HG03342 (cell line): ENCODE measurements around the gene GCKR.
"Not testable (repeated sequence)": the region's sequence is repeated elsewhere in the genome, so short reads cannot be mapped to it uniquely, and the experiment has no call there.

Experiments used
- ATAC-seq: cut with Tn5 transposase; IDR thresholded peaks from one replicate; pipeline ENCODE4 v1.9.1; 2021; ENCODE audit warnings: mild to moderate bottlenecking, moderate library complexity; ENCODE audit not compliant: unreplicated experiment

Gene GCKR

DNA sequence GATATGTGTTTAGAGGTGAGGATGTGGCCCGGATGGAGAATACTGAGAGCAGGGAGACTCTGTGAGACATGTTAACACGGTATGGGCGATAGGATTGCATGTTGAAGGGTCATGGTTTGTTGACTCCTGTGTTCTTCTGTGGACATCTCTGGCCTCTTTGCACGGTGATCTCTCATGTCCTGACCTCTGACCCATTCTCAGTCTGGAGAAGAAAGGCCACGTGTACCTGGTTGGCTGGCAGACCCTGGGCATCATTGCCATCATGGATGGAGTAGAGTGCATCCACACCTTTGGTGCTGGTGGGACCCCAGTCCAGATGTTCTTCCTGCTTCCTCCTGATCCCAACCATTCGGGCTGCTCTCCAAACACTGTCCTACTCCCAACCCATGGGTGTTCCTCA, 9.9 kb downstream of the GCKR start:
- no peak for ATAC-seq

DNA sequence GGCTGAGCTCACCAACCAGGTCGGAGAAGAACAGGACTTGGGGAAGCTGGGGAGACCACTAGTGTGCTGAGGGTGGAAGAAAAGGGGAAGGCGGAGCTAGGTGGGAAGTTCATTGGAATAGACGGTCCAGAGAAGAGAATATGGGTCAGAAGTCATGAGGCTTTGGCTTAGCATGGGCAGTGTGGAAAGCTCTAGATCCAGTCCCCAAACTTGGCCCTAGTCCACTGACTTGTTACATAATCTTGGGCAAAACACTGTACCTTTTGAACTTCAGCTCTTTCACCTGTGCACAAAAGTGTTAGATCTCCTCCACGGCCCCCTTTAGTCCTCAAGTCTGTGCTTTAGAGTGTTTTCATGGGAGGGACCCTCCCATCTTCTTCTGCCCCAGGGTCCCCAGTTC, 10.7 kb downstream of the GCKR start:
- ATAC-seq = no peak

DNA sequence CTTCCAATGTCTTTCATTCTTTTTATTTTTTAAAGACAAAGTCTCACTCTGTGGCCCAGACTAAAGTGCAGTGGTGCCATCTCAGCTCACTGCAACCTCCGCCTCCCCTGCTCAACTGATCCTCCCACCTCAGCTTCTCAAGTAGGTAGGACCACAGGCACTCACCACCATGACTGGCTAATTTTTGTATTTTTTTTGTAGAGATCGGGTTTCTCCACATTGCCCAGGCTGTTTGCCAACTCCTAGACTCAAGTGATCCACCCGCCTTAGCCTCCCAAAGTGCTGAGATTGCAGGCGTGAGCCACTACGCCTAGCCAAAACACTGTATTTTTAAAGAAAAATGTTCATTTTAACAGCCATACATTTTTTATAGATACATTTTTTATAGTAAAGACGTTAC, 12.7 kb downstream of the GCKR start:
- ATAC-seq = no peak

DNA sequence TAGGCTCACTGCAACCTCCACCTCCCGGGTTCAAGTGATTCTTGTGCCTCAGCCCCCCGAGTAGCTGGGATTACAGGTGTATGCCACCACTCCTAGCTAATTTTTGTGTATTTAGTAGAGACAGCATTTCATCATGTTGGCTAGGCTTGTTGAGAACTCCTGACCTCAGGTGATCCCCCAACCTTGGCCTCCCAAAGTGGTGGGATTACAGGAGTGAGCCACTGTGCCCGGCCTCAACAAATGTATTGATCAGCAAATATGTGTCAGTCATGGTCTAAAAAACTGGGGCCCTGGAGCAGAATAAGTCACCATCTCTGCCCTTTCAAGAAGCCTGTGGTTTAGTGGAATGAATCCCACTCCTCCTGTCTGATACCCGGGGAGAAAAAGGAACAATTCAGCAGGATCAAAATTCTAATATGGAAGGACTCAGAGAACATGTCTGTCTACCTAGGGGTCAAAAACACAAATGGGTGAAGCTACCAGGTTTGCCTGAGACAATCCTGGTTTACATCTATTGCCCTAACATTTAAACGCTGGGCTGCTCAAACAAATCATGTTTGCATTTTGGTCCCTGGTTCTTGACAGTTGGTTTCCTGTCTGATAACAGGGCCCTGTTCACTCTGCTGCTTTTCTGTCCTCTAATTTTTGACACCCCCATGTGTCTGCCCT, 21.6 kb downstream of the GCKR start:
- no peak for ATAC-seq

DNA sequence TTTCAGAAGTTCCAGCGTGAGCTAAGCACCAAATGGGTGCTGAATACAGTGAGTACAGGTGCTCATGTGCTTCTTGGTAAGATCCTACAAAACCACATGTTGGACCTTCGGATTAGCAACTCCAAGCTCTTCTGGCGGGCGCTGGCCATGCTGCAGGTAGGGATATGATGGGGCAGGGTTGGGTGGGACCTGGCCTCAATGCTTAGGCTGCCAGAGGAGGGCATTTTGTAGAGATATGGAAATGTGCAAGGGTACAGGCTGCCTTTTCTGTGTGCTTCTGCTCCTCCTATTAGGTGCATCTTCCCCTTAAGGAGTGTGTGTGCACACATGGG, 22.1 kb downstream of the GCKR start:
- no peak for ATAC-seq

DNA sequence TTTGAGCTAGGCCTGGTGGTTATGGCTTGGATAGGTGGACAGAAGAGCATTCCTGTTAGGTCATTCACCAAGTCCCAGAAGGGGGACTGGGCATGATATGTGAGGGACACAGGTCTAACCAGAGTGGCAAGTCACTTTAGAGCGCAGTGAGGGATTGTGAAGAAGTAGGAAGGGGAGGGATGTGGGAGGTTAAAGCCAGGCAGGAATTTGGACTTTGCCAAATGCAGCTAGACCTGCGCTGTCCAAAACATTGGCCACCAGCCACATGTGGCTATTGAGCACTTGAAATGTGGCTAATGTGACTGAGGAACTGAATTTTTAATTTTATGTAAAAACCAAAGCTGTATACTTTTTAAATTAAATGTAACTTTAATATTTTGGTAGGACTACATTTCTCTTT, 23.7 kb downstream of the GCKR start:
- no peak for ATAC-seq

DNA sequence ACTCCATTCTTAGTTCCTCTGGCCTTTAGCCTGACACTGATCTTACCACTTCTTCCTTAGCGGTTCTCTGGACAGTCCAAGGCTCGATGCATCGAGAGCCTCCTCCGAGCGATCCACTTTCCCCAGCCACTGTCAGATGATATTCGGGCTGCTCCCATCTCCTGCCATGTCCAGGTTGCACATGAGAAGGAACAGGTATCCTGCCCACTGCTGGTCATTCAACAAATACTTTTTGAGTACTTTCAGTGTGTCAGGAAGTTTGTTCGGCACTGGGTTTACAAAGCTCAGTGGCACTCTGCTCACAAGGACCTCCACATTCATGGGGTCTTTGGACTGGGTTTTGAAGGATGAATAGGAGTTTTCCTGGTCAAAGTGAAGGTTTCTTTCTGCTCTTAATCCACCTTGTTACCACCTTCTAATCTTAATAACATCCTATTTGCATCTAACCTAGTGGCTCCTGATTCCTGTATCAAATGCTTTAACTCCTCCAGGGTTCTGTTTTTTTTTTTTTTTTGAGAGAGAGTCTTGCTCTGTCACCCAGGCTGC, 25.8 kb downstream of the GCKR start:
- ATAC-seq = no peak

DNA sequence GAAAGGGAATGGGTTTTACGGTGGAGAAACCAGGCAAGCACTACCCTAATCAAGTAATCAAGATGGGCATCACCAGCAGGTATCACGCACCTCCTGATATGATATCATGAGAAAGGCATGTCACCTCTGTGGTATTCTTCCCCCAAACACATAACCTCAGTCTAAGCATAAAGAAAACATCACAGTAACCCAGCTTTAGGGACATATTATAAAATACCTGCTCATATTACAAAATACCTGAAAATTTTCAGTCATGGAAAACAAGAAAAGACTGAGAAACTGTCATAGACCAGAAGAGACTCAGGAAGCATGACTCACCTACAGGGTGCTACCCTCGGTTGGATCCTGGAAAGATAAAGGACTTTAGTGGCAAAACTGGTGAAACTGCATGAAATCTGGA, 30.5 kb downstream of the GCKR start:
- no peak for ATAC-seq

DNA sequence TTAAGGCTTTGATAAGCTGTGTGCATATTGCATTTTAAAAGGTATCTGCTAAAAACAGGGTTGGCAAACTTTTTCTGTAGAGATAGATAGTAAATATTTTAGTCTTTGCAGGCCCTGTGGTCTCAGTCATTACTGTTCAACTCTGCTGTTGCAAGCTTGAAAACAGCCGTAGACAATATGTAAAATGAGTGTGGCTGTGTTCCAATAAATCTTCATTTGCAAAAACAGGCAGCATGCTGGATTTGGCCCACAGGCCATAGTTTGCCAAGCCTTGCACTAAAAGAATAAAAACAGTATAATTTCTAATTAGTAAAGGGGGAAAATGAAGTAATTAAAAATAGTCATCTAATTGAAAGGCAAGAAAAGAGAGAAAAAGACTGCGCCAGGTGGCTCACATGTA, 35.3 kb downstream of the GCKR start:
- no peak for ATAC-seq

DNA sequence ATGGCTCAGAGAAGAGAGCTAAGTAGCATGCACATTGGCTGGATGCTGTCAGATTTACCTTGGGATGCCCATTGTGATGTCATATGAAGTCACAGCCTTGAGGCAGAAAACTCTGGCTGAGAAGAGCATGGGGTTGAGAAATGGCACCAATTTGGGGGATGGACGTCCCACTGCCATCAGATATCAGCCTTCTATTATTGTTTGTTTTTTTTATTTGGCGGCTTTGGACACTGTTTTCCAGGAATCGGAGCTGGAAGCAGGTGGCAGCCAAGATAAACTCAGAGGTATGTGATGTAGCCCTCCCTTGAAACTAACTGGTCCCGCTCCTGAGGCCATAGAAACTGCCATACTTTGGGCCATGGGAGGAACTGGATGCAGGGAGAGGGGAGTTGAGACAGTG, 40.6 kb downstream of the GCKR start:
- ATAC-seq = no peak

DNA sequence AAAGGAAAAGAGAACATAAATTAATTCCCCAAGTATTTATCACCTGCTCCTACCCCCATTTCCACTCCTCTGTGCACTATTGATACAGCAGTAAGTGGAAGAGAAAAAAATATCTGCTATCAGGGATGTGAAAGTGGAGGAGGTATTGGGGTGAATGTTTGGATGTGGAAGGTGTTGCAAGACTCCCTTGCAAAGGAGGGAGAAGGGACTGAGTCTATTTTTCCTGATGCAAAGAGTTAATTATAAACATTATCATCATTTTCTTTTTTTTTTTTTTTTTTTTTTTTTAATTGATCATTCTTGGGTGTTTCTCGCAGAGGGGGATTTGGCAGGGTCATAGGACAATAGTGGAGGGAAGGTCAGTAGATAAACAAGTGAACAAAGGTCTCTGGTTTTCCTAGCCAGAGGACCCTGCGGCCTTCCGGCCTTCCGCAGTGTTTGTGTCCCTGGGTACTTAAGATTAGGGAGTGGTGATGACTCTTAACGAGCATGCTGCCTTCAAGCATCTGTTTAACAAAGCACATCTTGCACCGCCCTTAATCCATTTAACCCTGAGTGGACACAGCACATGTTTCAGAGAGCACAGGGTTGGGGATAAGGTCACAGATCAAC, 42.3 kb downstream of the GCKR start:
- not testable (repeated sequence) for ATAC-seq

DNA sequence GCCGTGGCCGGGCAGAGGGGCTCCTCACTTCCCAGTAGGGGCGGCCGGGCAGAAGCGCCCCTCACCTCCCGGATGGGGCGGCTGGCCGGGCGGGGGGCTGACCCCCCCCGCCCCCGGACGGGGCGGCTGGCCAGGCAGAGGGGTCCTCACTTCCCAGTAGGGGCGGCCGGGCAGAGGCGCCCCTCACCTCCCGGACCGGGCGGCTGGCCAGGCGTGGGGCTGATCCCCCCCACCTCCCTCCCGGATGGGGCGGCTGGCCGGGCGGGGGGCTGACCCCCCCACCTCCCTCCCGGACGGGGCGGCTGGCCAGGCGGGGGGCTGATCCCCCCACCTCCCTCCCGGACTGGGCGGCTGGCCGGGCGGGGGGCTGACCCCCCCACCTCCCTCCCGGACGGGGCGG, 43.0 kb downstream of the GCKR start:
- ATAC-seq = not testable (repeated sequence)

DNA sequence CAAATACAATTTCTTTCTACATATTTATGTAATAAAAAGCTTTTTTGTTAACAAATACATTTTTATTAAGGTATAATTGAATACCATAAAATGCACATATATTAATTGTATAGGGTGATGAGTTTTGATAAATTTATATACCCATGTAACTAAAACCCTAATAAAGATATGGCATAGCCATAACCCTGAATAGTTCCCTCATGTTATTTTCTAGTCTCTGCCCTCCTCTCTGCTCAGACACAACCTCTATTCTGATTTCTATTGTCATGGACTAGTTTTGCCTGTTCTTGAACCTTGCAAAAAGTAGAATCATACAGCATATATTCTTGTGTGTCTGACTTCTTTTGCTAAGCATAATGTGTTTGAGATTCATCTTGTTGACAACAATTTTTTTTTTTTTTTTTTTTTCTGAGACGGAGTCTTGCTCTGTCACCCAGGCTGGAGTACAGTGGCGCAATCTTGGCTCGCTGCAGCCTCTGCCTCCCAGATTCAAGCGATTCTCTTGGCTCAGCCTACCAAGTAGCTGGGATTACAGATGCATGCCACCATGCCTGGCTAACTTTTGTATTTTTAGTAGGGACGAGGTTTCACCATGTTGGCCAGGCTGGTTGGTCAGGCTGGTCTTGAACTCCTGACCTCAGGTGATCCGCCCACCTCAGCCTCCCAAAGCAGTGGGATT, 47.6 kb downstream of the GCKR start:
- ATAC-seq = no peak

DNA sequence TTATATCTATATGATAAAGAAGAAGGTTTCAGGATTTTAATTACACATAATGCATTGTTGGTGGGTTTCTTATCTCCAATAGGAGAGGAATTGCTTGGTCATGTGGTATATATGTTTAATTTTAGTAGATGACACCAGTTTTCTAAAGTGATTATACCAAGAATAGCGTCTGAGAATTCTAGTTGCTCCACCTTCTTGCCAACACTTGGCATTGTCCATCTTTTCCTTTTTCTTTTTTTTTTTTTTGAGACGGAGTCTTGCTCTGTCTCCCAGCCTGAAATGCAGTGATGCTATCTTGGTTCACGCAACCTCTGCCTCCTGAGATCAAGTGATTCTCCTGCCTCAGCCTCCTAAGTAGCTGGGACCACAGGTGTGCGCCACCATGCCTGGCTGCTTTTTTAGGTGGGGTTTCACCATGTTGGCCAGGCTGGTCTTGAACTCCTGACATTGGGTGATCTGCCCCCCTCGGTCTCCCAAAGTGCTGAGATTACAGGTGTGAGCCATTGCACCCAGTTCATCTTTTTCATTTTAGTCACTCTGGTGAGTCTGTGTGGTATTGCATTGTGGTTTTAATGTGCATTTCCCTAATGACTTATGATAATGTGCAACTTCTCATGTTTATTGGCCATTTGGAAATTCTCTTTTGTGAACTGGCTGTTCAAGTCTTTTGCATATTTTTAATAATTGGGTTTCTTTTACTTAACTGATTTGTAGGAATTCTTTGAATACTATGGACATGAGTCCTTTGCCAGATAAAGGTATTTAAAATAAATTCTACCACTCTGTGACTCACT, 48.9 kb downstream of the GCKR start:
- no peak for ATAC-seq

DNA sequence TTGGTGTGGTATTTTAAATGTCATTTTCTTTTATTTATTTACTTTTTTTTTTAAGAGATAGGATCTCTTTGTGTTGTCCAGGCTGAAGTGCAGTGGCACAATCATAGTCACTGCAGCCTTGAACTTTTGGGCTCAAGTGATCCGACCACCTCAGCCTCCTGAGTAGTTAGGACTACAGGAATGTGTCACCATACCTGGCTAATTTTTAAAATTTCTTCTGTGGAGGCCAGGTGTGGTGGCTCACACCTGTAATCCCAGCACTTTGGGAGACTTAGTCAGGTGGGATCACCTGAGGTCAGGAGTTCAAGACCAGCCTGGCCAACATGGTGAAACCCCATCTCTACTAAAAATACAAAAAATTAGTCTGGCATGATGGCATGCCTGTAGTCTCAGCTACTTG, 52.7 kb downstream of the GCKR start:
- ATAC-seq = no peak

DNA sequence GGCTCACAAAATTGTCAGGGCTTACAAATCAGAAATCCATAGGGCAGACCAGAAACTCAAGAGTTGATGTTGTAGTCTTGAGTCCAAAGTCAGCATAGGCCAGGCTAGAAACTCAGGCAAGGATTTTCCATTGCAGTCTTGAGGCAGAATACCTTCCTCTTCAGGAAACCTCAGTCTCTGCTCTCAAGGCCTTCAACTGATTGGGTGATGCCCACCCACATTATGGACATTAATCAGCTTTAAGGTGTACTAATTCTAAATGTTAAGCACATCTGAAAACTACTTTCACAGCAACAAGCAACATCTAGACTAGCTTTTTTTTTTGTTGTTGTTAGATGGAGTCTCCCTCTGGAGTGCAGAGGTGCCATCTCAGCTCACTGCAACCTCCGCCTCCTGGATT, 54.9 kb downstream of the GCKR start:
- no peak for ATAC-seq

DNA sequence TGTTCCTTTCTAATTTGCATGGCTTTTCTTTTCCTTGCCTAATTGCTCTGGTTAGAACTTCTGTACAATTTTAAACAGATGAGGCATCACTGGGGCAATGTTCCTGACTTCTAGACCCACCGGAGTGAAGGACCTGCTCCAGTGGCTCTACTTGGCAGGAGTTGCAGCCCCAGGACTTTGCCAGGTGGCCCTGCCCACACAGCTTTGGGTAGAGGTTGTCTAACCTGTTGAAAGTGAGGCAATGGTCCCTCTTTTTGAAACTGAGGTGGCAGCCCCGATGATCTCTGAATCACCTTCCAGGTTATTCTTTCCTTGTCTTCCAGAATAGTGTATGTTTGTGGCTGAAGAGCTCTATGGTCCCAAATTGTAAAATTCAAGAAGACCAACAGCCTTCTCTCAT, 56.3 kb downstream of the GCKR start:
- ATAC-seq = no peak

DNA sequence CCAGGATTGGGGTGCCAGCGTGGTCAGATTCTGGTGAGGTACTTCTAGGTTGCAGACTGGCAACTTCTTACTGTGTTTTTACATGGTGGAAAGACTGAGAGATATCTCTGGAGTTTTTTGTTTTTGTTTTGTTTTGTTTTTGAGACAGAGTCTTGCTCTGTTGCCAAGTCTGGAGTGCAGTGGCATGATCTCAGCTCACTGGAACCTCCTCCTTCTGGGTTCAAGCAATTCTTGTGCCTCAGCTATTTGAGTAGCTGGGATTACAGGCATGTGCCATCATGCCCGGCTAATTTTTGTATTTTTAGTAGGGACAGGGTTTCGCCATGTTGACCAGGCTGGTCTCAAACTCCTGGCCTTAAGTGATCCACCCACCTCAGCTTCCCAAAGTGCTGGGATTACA, 57.8 kb downstream of the GCKR start:
- ATAC-seq = not testable (repeated sequence)

DNA sequence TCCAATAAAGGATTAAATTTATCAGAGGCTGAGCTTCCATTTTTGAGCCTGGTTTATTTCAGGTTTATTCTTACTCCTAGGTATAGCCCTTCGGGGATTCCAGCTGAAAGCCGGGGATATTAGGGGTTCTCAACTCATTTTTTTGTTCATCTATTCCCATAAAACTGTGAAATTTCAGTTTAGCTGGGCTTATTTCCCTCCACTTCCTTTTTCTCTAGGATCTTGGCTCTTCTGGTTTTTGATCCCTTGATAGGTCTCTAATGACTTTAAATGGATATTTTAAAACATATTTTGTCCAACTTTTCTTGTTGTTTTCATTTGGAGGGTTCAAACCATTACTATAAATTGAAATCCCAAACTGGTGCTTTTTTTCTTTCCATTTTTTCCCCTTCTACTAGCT, 62.6 kb downstream of the GCKR start:
- no peak for ATAC-seq

DNA sequence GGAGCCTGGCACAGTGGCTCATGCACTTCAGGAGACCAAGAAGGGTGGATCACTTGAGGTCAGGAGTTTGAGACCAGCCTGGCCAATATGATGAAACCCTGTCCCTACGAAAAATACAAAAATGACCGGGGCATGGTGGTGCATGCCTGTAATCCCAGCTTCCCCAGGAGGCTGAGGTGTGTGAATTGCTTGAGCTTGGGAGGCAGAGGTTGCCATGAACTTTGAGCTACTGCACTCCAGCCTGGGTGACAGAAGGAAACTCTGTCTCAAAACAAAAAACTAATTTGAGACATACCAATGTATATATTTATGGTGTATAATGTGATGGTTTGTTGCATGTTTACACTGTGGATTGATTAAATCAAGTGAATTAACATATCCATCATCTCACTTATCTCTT, 64.4 kb downstream of the GCKR start:
- ATAC-seq = no peak

DNA sequence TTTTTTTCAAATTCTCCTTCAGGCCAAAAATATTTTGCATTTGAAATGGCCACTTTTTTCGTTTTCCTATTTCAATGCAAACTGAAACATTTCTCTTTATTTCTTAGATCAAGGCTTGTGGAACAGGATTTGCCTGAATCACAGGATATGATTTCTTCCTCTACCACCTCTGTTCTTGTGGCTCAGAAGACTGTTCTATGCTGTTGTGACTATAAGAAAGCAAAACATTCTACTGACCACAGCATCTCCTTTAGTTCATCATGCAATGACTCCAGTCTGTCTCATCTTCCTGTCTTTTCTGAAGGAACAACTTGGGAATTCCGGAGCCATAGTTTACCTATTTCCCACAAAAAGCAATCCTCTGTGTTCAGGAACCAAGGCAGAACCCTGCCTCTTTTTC, 70.0 kb downstream of the GCKR start:
- no peak for ATAC-seq

DNA sequence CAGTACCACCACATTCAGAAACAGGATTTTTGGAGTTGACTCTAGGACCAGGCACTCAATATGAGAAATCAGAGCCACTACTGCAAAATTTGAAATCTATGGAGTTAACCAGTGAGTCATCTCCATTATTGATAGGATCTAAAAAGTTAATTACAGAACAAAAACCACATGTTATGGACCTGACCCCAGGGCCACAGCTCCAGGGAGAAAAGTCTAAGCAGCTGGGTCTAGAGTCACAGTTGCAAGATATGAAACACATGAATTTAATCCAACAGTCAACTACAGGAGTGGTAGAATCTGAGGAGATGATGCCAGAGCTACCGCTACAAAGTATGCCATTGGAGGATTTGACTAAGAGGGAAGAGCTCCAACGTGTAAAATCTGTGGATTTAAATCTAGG, 72.8 kb downstream of the GCKR start:
- ATAC-seq = no peak
